SK-N-DZ (cell line): ENCODE data around the gene ACOXL.

ENCODE experiments used
- DNase-seq: peaks from one replicate; pipeline ENCODE4 v3.0.0-alpha.2; 2015; ENCODE audit warnings: low spot score

The ACOXL gene

DNA sequence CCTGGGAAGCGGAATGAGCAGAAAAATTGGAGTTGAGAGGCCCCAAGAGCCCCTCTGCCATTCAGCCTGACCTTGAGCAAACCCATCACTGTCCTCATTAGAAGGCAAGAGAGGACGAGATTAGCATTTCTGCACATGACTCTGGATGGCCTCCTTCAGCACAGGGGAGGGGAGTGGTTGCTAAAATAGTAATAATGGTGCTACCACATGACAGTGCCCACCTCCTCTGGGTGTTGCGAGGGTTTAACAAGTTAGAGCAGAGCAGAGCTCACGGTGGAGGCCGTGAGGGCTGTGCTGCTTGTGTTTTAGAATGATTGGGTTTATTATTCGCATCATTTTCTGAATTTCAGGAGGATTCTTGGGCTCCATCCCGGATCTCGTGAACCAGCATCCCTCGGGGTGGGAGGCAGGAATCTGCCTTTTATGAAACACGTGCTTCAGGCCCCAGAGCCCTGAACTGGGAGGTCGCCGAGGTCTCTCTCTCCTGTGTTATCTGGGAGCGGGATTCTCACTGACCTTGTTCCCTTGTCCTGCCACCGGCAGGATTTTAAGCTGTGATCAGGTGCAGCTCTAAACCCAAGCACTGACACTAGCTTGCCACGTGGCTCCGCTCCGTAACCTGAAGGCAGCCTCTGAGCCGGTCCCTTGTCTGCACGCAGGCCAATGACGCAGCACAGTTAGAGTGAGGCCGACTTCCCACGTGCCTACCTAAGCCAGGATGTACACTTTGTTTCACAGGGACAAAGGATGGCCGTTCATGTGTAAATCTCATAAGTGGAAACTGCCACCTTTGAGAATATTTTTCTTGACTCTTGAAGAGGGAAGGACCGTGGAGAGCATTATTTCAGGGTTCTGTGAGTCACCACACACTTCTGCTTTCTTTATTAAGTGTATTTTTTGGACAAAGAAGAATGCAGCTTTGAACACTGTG lies 142.3 kb downstream of the ACOXL start:
- no peak for DNase-seq

DNA sequence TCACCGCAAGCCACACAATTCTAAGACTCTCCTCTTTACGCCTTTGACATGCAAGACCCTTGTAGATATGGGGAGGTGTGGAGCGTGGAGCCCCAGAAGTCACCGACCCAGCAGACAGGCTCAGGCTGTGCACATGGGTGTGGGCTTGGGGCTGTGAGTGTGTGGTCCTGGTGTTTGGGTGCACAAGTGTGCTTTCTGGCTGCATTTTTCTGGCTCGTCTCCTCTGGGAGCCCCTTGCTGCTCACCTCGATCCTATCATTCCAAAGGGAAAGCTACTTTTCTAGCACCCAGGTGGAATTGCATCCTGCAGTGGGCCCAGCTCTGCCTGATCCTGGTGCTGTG lies 143.0 kb downstream of the ACOXL start:
- DNase-seq, result no peak

DNA sequence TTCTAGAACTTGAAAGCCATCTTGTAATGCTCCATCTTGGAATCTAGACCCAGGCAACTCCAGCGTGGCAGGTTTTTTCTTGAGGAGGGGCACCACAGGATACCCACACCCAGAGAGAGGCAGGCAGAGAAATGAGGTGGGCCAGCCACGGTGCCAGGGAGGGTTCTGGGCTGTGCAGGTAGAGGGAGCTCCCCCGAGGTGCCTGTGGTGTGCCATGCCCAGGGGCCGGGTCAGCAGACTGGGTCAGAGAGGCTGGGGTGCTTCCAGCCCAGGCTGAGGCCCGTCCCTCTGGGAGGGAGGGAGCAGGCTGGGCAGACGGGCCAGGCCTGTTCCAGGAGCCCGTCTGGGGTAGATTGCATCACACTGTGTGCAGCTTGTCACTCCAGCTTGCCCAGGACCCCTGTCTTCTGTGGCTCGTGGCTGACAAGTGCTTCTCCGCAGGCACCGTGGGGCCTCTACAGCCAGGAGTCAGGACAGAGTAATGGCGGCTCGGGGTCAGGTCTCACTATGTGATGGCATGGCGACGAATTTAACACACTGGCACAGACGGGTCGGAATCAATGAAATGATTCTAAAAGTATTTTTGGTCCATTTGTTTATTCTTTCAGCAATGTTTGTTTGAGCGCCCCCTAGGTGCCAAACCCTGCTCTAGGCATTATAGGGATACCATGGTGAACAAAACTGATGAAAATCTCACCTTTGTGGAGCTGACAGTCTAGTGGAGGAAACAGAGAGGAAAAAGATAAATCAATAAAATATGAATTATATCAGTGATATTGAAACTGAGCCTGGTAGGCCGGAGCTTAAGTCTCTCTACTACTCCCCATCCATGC lies 144.0 kb downstream of the ACOXL start:
- no peak for DNase-seq

DNA sequence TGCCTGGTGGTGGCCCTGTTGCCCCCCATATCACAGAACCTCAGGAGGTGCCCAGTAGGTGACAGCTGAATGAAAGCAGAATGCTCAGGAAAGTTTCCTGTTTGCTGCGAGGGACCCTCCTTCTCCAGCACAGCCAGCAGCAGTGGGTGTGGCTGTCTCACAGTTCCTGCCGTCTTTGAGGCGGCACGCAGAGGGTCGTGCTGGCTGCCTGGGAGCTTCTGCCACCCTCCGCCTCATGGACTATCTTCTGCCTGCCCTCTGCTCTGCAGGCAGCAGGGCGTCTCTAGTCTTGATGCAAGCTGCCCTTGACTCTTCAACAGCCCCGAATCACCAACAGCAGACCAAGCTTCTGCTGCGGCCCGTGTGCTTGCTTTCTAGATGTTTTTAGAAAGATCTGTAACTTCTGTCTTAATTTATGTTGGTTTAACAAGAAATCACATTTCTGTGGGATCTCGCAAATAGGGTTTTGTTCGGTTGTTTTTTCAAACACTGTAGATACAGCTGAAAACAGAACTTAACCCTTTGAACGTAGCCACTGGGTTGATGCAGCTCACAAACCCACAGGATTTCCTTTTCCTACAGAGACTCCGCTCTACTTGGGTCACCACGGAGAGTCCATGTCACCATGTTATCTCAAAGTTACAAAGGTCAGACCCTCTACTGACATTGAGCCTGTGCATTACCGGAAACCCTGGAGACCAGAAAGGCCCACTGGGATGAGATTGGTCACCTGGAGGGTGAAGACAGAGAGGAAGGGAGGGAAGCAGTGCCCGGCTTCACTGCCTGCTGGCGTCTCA lies 144.9 kb downstream of the ACOXL start:
- DNase-seq, result no peak

DNA sequence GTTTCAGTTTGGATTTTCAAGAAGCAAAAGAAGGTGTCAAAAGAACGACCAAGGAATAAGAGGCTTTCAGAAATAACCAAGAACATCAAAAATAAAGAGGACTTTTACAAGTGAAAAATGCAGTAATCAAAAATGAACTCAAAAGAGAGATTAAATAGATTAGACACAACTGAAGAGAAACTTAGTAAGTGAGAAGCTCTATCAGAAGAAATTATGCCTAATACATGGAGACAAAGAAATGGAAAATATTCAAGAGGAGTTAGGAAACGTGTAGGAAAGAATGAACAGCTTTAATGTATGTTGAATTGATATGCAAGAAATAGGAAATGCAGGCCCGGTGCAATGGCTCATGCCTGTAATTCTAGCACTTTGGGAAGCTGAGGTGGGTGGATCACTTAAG lies 145.8 kb downstream of the ACOXL start:
- DNase-seq, result no peak

DNA sequence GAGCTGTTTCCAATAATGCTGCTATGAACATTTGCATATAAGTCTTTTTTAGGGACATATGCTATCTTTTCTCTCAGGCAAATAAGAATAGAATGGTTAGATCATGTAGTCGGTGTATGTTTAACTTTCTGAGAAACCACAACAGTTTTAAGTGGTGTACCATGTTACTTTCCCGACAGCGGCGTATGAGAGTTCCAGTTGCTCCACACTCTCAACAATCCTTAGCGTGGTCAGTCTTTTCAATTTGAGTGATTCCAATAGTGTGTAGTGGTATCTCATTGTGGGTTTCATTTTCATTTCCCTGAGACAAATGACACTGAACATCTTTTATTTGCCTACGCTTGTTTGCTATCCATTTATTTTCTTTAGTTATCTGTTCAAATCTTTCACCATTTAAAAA lies 149.5 kb downstream of the ACOXL start:
- no peak for DNase-seq

DNA sequence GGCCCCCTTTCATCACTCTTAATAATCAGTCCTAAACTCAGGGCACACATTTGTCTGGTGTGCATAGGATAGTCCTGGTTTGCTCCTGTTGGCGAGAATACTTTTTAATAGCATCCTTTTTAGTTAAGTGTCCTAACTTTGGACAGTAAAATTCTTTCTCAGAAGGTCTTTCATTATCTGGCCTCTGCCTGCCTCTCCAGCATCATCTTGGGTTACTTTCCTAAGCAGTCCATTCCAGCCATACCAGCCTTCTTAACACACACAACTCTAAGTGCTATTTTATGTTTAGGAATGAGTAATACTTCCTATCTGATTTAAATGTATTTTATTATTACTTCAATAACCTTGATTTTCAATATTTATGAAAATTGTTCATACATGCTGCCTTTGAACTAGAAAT lies 151.0 kb downstream of the ACOXL start:
- no peak for DNase-seq

- no peak for DNase-seq
These were observed 152.9 kb downstream of the ACOXL start for GRCh38 chr2:110885256-110885655.

DNA sequence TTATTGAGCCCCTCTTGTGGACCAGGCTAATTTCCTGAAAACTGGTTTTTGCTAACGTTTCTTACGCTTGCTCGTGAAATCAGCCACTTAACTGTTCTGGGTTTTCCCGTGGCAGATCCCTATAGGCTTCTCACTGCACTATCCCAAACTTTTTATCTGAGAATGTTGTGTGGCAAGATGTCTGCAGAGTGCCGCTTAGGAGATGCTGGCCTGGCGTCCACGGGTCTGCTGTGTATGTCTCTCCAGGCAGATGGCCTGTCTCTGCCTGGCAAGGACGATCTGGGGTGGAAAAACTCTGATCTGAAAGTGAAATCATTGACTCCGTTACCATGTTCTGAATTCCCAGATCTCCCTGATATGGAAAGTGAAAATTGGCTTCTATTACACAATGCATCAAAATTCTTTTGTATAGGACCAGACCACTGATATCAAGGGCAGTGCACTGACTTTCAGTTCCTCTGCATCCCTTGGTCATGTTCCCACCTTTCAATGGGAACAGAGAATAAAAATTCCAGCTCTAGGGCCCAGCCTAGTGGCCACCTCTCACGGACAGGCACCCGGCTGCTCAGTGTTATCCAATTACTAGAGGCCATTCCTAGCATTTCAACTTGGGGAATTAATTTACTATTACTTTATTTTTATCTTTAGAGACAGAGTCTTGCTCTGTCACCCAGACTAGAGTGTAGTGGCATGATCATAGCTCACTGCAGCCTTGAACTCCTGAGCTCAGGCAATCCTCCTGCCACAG lies 154.6 kb downstream of the ACOXL start:
- DNase-seq, result no peak

- no peak for DNase-seq
These were observed 156.0 kb downstream of the ACOXL start for GRCh38 chr2:110888411-110888810.

- no peak for DNase-seq
These were observed 159.3 kb downstream of the ACOXL start for GRCh38 chr2:110891626-110892025.

DNA sequence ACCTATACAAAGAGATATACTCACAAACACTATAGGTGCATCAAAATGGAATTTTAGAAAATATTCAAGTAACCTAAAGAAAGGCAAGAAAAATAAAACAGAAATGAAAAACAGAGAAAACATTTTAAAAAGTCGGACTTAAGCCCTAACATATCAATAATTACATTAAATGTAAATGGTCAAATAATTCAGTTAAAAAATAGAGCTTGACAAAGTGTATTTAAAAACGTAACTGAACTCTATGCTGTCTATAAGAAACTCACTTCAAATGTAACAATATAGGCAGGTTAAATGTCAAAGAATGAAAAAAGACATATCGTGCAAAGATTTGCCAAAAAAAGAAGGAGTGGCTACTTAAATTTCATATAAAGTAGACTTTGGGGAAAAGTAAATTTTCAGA lies 163.9 kb downstream of the ACOXL start:
- no peak for DNase-seq

- no peak for DNase-seq
These were observed 165.6 kb downstream of the ACOXL start for GRCh38 chr2:110897966-110898365.

DNA sequence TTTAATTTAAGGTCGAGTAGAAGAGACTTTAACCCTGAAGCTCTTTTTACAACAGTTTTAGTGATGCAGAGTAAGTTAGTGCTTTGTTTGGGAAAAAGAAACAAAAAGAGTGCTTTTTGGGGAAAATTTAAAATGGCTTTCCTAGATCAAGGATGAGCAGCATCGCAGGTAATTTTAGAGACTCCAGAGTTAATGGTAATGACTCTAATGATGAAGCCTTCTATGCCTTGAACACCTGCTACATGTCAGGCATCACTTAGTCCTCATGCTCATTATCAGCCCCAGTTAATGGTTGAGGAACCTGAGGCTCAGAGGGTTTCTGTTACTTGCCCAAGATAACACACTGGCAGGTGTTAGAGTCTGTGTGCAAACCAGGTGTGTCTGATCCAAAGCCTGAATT lies 167.8 kb downstream of the ACOXL start:
- no peak for DNase-seq

DNA sequence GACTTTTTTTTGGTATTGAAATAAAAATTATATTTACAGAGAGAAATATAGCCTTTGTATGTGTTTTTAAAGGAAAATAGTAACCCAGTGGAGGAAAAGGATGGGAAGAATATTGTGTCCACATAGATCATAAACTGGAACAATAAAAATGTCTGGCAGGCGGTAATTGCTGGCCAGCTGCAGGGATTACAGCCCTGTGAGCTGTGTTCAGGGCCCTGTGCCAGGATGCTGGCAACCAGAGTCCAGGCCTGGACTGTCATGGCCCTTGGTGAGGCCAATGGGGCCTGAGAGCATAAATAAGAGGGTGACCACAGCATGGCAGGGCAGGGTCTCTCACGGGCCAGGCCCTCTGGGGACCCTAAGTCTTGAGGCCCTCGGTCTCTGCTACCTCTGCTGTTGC lies 171.2 kb downstream of the ACOXL start:
- DNase-seq, result no peak

DNA sequence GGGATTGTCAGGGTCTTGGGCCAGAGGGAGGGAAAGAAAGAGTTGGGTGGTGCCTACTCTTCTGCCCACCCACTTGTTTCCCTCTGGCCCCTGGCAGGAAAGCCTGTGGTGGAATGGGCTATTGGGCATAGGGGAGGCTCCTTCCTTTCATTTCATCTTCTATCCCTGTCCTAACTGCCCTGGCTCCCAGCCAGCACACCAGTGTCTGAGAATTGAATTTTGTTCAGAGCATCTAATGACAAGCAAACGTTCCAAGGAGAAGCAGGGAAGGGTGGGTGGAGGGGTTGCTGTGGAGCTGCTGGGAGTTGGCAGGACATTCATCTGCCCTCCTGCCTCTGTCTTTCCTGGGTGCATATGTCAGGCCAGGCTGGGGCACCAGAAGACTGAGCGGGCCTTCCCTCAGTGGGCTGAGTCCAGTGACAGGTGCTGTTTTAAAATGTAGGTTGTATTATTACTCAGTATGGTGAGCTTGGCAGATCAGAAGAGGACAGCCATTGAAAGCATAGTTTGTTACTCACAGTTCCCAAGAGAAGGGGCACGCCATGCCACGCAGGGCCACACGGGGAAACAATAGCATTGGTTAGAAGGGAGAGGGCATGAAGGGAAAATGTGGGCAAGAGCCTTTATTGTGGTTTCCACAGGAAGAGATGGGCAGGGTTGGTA lies 171.9 kb downstream of the ACOXL start:
- no peak for DNase-seq

DNA sequence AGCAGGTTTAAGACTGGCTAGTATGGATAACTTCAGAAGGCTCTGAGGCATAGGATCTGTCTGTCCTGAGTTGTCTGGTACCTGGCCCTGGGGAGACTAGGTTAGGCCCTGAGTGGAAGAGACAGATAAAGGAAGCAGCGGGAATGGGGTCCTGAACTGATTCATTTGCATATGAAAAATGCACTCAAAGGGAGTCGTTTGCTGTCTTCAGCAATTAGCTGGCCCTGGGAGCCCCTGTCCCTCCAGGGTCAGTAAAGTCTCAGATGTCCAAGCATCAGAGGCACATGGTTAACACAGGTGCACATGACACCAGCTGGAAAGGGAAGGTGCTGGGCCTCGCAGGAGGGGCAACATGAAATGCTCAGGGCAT lies 172.4 kb downstream of the ACOXL start:
- no peak for DNase-seq

DNA sequence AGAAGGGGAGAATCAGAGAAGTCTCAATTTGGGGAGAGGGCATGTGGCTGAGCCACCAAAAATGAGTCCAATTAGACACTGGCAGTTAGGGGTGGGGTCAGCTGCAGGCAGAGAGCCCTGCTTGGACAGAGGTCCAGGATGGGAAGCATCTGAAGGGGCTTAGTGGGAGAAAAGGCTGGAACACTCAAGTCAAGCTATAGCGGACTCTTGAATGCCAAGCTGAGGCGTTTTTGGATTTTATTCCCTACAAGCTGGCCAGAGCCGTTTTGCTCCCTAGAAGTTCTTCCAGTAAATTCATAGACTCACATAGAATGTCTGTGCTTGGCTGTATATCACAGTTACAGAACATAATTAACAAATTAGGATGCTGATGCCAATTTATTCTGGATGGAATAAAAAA lies 172.8 kb downstream of the ACOXL start:
- DNase-seq, result no peak

DNA sequence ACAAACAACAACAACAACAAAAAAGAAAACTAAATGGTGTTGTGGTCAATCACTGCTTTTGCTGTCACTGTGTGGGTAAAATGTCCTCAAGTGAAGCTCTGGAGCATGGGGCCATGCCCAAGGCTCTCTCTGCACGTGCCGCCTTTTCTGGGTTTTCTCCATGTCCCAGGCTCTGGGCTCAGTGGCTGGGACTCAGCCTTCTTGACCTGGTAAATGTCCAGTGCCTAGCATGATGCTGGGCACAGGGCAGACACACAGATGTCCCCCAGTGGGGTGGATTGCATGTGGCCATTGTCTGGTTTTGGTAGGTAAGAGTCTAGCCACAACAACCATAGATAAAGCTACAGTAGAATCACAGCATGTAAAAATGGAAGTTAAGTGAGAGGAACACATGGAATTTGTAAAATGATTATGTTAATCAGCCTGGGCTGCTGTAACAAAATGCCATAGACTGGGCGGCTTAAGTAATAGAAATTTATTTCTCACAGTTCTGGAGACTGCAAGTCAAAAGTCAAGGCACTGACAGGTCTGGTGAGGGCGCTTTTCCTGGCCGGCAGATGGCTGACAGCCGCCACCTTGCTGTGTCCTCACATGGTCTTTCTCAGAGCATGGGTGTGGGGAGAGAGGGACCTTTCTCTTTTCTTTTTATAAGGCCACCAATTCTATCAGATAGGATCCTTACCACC lies 174.4 kb downstream of the ACOXL start:
- no peak for DNase-seq

GRCh38 chr2:110909501-110909900 lies 177.1 kb downstream of the ACOXL start:
- no peak for DNase-seq
